GM13977 (cell line): ENCODE data around the gene BRSK2.

ENCODE experiments used
- DNase-seq: peaks from one replicate; pipeline ENCODE4 v3.0.0; 2012; ENCODE audit warnings: low spot score
- in situ Hi-C: fragments of 300-500 bp; cut with MboI; formaldehyde crosslinking; loops from one replicate; pipeline ENCODE4 v1.12.0; 2022; ENCODE audit warnings: low sequenced_read_pairs, low pct_unique_long_range_greater_than_20kb, mixed read lengths, inconsistent platforms; ENCODE audit not compliant: unreplicated experiment
- TF ChIP-seq, protein P1 (sequence below): IDR thresholded peaks from 2 replicates; pipeline ENCODE4 v1.5.1; 2012; ENCODE audit warnings: mild to moderate bottlenecking, control low read depth; ENCODE audit not compliant: insufficient read depth; ENCODE audit errors: extremely low read depth, missing control alignments

The BRSK2 gene

DNA sequence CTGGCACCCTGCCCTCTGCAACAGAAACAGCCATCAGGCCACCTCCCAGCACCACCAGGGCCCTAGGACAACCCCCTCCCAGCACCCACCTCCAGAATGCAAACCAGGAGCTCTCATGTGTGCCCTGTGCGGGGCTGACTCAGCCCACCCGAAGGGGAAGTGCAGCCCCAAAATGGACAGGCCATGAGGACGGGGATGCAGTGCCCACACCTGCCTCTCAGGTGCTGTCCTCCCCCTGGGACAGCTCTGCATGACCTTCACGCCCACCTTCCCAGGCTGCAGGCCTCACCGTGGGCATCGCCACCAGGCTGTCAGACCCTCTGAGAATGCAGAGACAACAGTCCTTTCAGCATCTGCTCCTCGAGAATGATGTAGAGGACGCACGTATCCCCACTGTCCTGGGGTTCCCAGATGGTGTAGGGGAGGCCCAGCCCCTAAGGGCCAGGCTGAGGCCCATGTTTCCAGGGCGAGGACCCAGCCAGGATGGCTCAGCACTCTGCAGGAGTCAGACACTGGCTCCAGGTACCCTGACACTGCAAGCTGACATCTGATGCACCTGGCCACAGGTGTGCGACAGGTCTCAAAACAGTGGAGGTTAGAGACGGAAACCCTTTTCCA, 83.4 kb downstream of the BRSK2 start:
- TF ChIP-seq, protein P1, sequence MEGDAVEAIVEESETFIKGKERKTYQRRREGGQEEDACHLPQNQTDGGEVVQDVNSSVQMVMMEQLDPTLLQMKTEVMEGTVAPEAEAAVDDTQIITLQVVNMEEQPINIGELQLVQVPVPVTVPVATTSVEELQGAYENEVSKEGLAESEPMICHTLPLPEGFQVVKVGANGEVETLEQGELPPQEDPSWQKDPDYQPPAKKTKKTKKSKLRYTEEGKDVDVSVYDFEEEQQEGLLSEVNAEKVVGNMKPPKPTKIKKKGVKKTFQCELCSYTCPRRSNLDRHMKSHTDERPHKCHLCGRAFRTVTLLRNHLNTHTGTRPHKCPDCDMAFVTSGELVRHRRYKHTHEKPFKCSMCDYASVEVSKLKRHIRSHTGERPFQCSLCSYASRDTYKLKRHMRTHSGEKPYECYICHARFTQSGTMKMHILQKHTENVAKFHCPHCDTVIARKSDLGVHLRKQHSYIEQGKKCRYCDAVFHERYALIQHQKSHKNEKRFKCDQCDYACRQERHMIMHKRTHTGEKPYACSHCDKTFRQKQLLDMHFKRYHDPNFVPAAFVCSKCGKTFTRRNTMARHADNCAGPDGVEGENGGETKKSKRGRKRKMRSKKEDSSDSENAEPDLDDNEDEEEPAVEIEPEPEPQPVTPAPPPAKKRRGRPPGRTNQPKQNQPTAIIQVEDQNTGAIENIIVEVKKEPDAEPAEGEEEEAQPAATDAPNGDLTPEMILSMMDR, result no peak
- in situ Hi-C loops, result no loop called here
- no peak for DNase-seq

DNA sequence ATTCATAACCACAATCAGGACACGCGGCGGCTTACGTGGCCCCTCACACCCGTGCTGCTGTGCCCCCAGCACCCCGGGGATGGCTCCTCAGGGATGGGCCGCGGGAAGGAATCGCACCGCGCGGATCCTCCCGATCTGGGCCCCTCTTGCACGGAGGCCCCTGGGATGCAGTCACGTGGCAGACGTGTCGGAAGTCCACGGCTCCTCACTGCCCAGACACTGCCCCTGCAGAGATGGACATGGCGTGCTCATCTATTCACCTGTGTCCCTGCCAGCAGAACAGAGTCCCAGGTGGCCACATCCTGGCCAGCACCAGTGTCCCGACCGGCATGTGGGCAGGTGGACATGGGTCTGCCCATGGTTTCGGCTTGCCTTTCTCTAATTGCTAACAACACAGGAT, 84.1 kb downstream of the BRSK2 start:
- no peak for DNase-seq
- TF ChIP-seq, protein P1, result no peak
- in situ Hi-C loops, result no loop called here

DNA sequence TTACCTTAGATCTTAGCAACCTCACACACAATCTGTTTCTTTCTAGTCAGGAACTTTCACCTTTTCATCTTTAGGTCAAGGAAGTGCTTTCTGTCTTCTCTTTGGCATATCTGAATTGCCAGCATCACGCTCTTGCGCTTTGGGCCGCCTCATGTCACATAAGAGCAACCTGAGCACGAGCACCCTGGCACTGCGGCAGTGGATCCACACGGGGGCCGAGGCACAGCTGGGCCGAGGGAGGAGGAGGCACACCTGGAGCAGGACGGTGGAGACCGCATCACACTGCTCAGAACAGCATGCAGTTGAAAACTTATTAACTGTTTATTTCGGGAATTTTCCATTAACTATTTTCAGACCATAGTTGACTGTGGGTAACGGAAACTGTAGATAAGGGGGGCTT, 86.1 kb downstream of the BRSK2 start:
- TF ChIP-seq, protein P1, result no peak
- in situ Hi-C loops, result no loop called here
- no peak for DNase-seq

DNA sequence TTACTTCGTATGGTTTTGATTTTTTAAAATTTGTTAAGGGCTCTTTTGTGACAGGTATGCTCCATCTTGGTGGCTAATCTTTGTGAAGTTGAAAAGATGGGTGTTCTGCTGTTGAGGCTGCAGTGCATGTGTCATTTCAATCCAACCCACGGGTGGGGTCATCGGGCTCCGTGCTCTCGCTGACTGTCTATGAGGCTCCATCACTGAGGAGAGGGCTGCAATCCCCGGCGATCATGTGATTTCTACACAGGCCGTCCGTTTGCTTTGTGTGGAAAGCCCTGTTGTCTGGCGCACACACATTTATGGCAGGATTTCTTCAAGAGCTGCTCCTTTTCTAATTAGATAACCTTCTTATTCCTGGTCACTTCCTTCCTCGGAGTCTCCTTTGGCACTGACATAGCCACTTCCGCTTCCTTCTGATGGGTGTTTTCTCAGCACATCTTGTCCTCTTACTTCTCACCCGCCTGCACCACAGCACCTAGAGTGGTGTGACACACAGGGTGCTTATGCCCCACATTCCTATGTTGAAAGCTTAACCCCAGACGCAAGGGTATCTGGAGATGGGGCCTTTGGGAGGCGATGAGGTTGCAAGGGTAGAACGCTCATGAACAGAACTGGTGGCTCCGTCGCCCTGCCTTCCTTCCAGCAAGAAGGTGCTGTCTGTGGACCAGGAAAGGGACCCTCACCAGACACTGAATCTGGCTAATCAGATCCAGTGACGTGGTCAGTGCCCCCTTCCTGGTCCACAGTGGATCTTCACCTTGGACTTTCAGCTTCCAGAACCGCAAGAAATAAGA, 87.4 kb downstream of the BRSK2 start:
- in situ Hi-C loops, result no loop called here
- DNase-seq, result no peak
- TF ChIP-seq, protein P1, result no peak

DNA sequence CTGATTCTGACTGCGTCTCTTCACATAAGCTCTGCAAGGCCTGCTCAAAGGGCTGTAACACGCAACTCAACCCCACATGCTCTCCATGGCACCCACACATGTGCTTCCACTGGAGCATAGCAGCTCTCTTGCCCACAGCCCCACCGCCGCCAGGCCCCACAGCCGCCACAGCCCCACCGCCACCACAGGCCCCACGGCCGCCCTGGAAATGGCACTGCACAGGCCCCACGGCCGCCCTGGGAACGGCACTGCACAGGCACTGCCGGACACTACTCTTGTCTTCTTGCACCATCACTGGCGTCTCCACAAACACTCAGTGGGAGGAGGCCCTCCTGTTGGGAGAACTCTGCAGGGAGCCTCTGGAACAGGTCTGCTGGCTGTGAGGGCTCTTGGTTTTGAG, 88.3 kb downstream of the BRSK2 start:
- in situ Hi-C loops, result no loop called here
- no peak for DNase-seq

DNA sequence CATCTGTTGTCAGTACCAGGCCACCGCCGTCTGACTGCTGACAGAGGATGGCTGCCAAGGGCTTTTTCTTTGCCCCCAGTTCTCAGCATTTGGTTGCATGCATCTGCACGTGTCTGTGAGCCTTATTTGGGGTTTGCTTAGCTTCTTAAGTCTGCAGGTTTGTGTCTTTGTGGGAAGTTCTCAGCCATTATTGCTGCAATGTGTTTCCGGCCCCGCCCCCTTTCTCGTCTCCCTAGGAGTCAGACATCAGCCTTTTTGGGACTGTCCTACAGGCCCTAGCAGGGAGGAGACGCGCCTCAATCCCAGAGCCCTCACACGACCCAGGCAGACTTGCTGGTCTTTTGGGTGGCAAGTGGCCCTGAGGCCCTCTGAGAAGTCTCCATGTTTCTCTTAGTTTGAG, 88.8 kb downstream of the BRSK2 start:
- no peak for DNase-seq
- in situ Hi-C loops, result no loop called here
- TF ChIP-seq, protein P1, result no peak

More for the DNA sequence above, 88.3 kb downstream of the BRSK2 start:
- TF ChIP-seq, protein P1, result no peak
